HG03342 (cell line): ENCODE results near the gene PLS3.

Source experiments
- ATAC-seq: cut with Tn5 transposase; IDR thresholded peaks from one replicate; pipeline ENCODE4 v1.9.1; 2021; ENCODE audit warnings: mild to moderate bottlenecking, moderate library complexity; ENCODE audit not compliant: unreplicated experiment

Gene PLS3

GRCh38 chrX:115565888-115566287 lies 4.9 kb downstream of the PLS3 start:
- no peak for ATAC-seq

- no peak for ATAC-seq
Observed at GRCh38 chrX:115571712-115572111, 10.7 kb downstream of the PLS3 start.

GRCh38 chrX:115573185-115573584 lies 12.2 kb downstream of the PLS3 start:
- ATAC-seq, result no peak

- no peak for ATAC-seq
Observed at GRCh38 chrX:115576676-115577075, 15.7 kb downstream of the PLS3 start.

GRCh38 chrX:115579327-115579726 lies 18.4 kb downstream of the PLS3 start:
- no peak for ATAC-seq

- no peak for ATAC-seq
Observed at GRCh38 chrX:115579786-115580294, 18.9 kb downstream of the PLS3 start.

- ATAC-seq, result no peak
Observed at GRCh38 chrX:115581759-115582615, 21.0 kb downstream of the PLS3 start.

- no peak for ATAC-seq
Observed at GRCh38 chrX:115582616-115583495, 21.9 kb downstream of the PLS3 start.

- ATAC-seq, result no peak
Observed at GRCh38 chrX:115583496-115584004, 22.6 kb downstream of the PLS3 start.

GRCh38 chrX:115584696-115585095 lies 23.7 kb downstream of the PLS3 start:
- no peak for ATAC-seq

GRCh38 chrX:115588179-115588578 lies 27.2 kb downstream of the PLS3 start:
- no peak for ATAC-seq

- no peak for ATAC-seq
Observed at GRCh38 chrX:115589419-115589818, 28.4 kb downstream of the PLS3 start.

- no peak for ATAC-seq
Observed at GRCh38 chrX:115591420-115591819, 30.4 kb downstream of the PLS3 start.

- no peak for ATAC-seq
Observed at GRCh38 chrX:115591856-115592842, 31.2 kb downstream of the PLS3 start.

GRCh38 chrX:115592997-115593734 lies 32.2 kb downstream of the PLS3 start:
- ATAC-seq, result no peak

GRCh38 chrX:115595049-115595448 lies 34.1 kb downstream of the PLS3 start:
- ATAC-seq, result no peak

- ATAC-seq, result no peak
Observed at GRCh38 chrX:115598556-115598955, 37.6 kb downstream of the PLS3 start.

- no peak for ATAC-seq
Observed at GRCh38 chrX:115602308-115602707, 41.3 kb downstream of the PLS3 start.

GRCh38 chrX:115602729-115603389 lies 41.9 kb downstream of the PLS3 start:
- no peak for ATAC-seq
